Measurements from ENCODE around the gene MRPL43.

GRCh38 chr10:100995181-100995580 is 7.9 kb upstream of the MRPL43 start:
- TF ChIP-seq CTCF (IDR thresholded peaks at IDR 0.05) (no peak), EZH2 (IDR thresholded peaks at IDR 0.05; ENCODE audit: borderline replicate concordance, insufficient read depth, low read depth, low read length, poor library complexity, severe bottlenecking) (no peak)

Measured in B cell (primary cell).